ENCODE measurements around the gene ROS1. TPM values are rescaled to one million over a fixed set of nuclear protein-coding genes. Genes with fewer than 3 reads are reported as not detected.

ROS1 gene
- total and polyA plus RNA-seq, 2 donors (not counting 1 experiment from before 2014, with no cell fraction given) = under 0.01 to 0.01 TPM

GRCh38 chr6:117467876-117468275, 42.1 kb upstream of the ROS1 start:
- no peak overlapping the region for H3K9ac ChIP-seq (ENCODE audit: insufficient read depth, low read length)
- H2AFZ ChIP-seq (ENCODE audit: low read length) = no peak overlapping the region
- no peaks in the 10 kb centered on the region for H3K27me3 ChIP-seq (ENCODE audit: control insufficient read depth, insufficient read depth, low read length)
- H3K36me3 ChIP-seq (ENCODE audit: control insufficient read depth, insufficient read depth, low read length) = no peaks in the 10 kb centered on the region
- DNase-seq (ENCODE audit: low read depth in 2 of 2) = no peak
- TF ChIP-seq EZH2 (IDR thresholded peaks at IDR 0.05; ENCODE audit: low read length, missing control alignments) = no peak
- TF ChIP-seq CTCF (conservative IDR thresholded peaks at IDR 0.05 in 1 of 2, IDR thresholded peaks at IDR 0.05 in 1 of 2; ENCODE audit: low read depth in 1 of 2, low read length in 2 of 2) = no peak
- no peak overlapping the region for H3K4me3 ChIP-seq (replicated peaks in 1 of 4; ENCODE audit: control extremely low read depth in 1 of 4, insufficient read depth in 1 of 4, low read depth in 3 of 4, low read length in 4 of 4)
- no peaks in the 10 kb centered on the region for H3K79me2 ChIP-seq (ENCODE audit: control insufficient read depth, insufficient read depth, low read length)
- H3K4me2 ChIP-seq (ENCODE audit: extremely low read depth, insufficient read depth, low read length) = no peak overlapping the region
- H4K20me1 ChIP-seq (ENCODE audit: control insufficient read depth, extremely low read depth, insufficient read depth, low read length) = no peaks in the 10 kb centered on the region
- H3K27ac ChIP-seq (ENCODE audit: insufficient read depth, low read length) = no peak overlapping the region
- H3K4me1 ChIP-seq (ENCODE audit: control insufficient read depth, extremely low read depth, insufficient read depth, low read length) = peaks cover 2% of the 10 kb centered on the region
- H3K9me3 ChIP-seq (ENCODE audit: control insufficient read depth, insufficient read depth, low read depth, low read length) = no peaks in the 10 kb centered on the region

GRCh38 chr6:117465691-117466090, 39.9 kb upstream of the ROS1 start:
- no peak overlapping the region for H3K27ac ChIP-seq (ENCODE audit: insufficient read depth, low read length)
- H3K36me3 ChIP-seq (ENCODE audit: control insufficient read depth, insufficient read depth, low read length) = no peaks in the 10 kb centered on the region
- H3K79me2 ChIP-seq (ENCODE audit: control insufficient read depth, insufficient read depth, low read length) = no peaks in the 10 kb centered on the region
- H3K9me3 ChIP-seq (ENCODE audit: control insufficient read depth, insufficient read depth, low read depth, low read length) = no peaks in the 10 kb centered on the region
- no peaks in the 10 kb centered on the region for H4K20me1 ChIP-seq (ENCODE audit: control insufficient read depth, extremely low read depth, insufficient read depth, low read length)
- TF ChIP-seq EZH2 (IDR thresholded peaks at IDR 0.05; ENCODE audit: low read length, missing control alignments) = no peak
- no peak for TF ChIP-seq CTCF (conservative IDR thresholded peaks at IDR 0.05 in 1 of 2, IDR thresholded peaks at IDR 0.05 in 1 of 2; ENCODE audit: low read depth in 1 of 2, low read length in 2 of 2)
- no peak overlapping the region for H3K4me2 ChIP-seq (ENCODE audit: extremely low read depth, insufficient read depth, low read length)
- no peaks in the 10 kb centered on the region for H3K27me3 ChIP-seq (ENCODE audit: control insufficient read depth, insufficient read depth, low read length)
- peaks cover 2% of the 10 kb centered on the region for H3K4me1 ChIP-seq (ENCODE audit: control insufficient read depth, extremely low read depth, insufficient read depth, low read length)
- no peak for DNase-seq (ENCODE audit: low read depth in 2 of 2)
- H3K9ac ChIP-seq (ENCODE audit: insufficient read depth, low read length) = no peak overlapping the region
- no peak overlapping the region for H2AFZ ChIP-seq (ENCODE audit: low read length)
- no peak overlapping the region for H3K4me3 ChIP-seq (replicated peaks in 1 of 4; ENCODE audit: control extremely low read depth in 1 of 4, insufficient read depth in 1 of 4, low read depth in 3 of 4, low read length in 4 of 4)

- Histone ChIP-seq H3K4me3 (replicated peaks in 1 of 4; ENCODE audit: control extremely low read depth in 1 of 4, insufficient read depth in 1 of 4, low read depth in 3 of 4, low read length in 4 of 4) (no peak overlapping the region), H3K36me3 (ENCODE audit: control insufficient read depth, insufficient read depth, low read length) (no peaks in the 10 kb centered on the region), H3K4me2 (ENCODE audit: extremely low read depth, insufficient read depth, low read length) (no peak overlapping the region), H3K27ac (ENCODE audit: insufficient read depth, low read length) (no peak overlapping the region), H2AFZ (ENCODE audit: low read length) (no peak overlapping the region), H3K79me2 (ENCODE audit: control insufficient read depth, insufficient read depth, low read length) (no peaks in the 10 kb centered on the region), H3K4me1 (ENCODE audit: control insufficient read depth, extremely low read depth, insufficient read depth, low read length) (peaks cover 2% of the 10 kb centered on the region), H3K9ac (ENCODE audit: insufficient read depth, low read length) (no peak overlapping the region), H3K9me3 (ENCODE audit: control insufficient read depth, insufficient read depth, low read depth, low read length) (no peaks in the 10 kb centered on the region), H3K27me3 (ENCODE audit: control insufficient read depth, insufficient read depth, low read length) (no peaks in the 10 kb centered on the region), H4K20me1 (ENCODE audit: control insufficient read depth, extremely low read depth, insufficient read depth, low read length) (no peaks in the 10 kb centered on the region)
- no peak for DNase-seq (ENCODE audit: low read depth in 2 of 2)
- TF ChIP-seq CTCF (conservative IDR thresholded peaks at IDR 0.05 in 1 of 2, IDR thresholded peaks at IDR 0.05 in 1 of 2; ENCODE audit: low read depth in 1 of 2, low read length in 2 of 2) (no peak), EZH2 (IDR thresholded peaks at IDR 0.05; ENCODE audit: low read length, missing control alignments) (no peak)
These were observed 39.0 kb upstream of the ROS1 start for GRCh38 chr6:117464700-117465099.
